Hepatocyte (in vitro differentiated cells): ENCODE results near the gene HOXA11.

ENCODE experiments used
- CTCF ChIP-seq: fragments of 200-600 bp; sonication (generic); IDR thresholded peaks from 2 replicates; pipeline ENCODE4 v1.5.1; 2016; ENCODE audit warnings: antibody characterized with exemption, mild to moderate bottlenecking; ENCODE audit not compliant: poor library complexity
- EZH2 ChIP-seq: fragments of 200-600 bp; sonication (generic); IDR thresholded peaks from 2 replicates; pipeline ENCODE4 v1.6.1; 2016; ENCODE audit warnings: antibody characterized with exemption, mild to moderate bottlenecking, borderline replicate concordance
- EZH2phosphoT487 ChIP-seq: fragments of 200-600 bp; sonication (generic); IDR thresholded peaks from one replicate; pipeline ENCODE4 v1.6.1; 2018; ENCODE audit warnings: antibody characterized with exemption, mild to moderate bottlenecking, low read depth, moderate library complexity; ENCODE audit not compliant: unreplicated experiment, severe bottlenecking

- TF ChIP-seq EZH2phosphoT487: peak; percentile 58
- TF ChIP-seq CTCF: no peak
- TF ChIP-seq EZH2: peak; percentile 90
These were observed 12.1 kb downstream of the HOXA11 start for GRCh38 chr7:27172823-27173510.
